NT2/D1 (cell line): Measurements from ENCODE around the gene SBF2.

Experiments
- DNase-seq: peaks from one replicate; pipeline ENCODE4 v3.0.0-alpha.2; 2011; ENCODE audit warnings: low read depth, low spot score
- H3K27me3 ChIP-seq: 2 replicates; pipeline ENCODE4 v1.6.0; 2011; ENCODE audit warnings: mild to moderate bottlenecking; ENCODE audit not compliant: insufficient read length, insufficient read depth
- H3K36me3 ChIP-seq: 2 replicates; pipeline ENCODE4 v1.6.1; 2011; ENCODE audit warnings: mild to moderate bottlenecking, low read length, mixed read lengths; ENCODE audit not compliant: insufficient read depth, insufficient read length
- H3K4me1 ChIP-seq: 2 replicates; pipeline ENCODE4 v1.5.1; 2011; ENCODE audit not compliant: insufficient read depth, insufficient read length
- H3K4me3 ChIP-seq: 2 replicates; pipeline ENCODE4 v1.5.1; 2011; ENCODE audit warnings: low read depth; ENCODE audit not compliant: insufficient read length
- H3K9ac ChIP-seq: 2 replicates; pipeline ENCODE4 v1.6.0; 2011; ENCODE audit warnings: low read depth; ENCODE audit not compliant: insufficient read length
- H3K9me3 ChIP-seq: 2 replicates; pipeline ENCODE4 v1.5.1; 2011; ENCODE audit warnings: mild to moderate bottlenecking, low read length; ENCODE audit not compliant: insufficient read depth
- SUZ12 ChIP-seq: IDR thresholded peaks from 2 replicates; pipeline ENCODE4 v1.6.1; 2011; ENCODE audit not compliant: insufficient read length, insufficient read depth; ENCODE audit errors: extremely low read depth
- YY1 ChIP-seq: IDR thresholded peaks from 2 replicates; pipeline ENCODE4 v1.6.1; 2011; ENCODE audit not compliant: insufficient read length, insufficient read depth
- ZNF274 ChIP-seq: IDR thresholded peaks from 2 replicates; pipeline ENCODE4 v1.6.1; 2011; ENCODE audit warnings: mild to moderate bottlenecking, low read depth, low read length

Gene SBF2

DNA sequence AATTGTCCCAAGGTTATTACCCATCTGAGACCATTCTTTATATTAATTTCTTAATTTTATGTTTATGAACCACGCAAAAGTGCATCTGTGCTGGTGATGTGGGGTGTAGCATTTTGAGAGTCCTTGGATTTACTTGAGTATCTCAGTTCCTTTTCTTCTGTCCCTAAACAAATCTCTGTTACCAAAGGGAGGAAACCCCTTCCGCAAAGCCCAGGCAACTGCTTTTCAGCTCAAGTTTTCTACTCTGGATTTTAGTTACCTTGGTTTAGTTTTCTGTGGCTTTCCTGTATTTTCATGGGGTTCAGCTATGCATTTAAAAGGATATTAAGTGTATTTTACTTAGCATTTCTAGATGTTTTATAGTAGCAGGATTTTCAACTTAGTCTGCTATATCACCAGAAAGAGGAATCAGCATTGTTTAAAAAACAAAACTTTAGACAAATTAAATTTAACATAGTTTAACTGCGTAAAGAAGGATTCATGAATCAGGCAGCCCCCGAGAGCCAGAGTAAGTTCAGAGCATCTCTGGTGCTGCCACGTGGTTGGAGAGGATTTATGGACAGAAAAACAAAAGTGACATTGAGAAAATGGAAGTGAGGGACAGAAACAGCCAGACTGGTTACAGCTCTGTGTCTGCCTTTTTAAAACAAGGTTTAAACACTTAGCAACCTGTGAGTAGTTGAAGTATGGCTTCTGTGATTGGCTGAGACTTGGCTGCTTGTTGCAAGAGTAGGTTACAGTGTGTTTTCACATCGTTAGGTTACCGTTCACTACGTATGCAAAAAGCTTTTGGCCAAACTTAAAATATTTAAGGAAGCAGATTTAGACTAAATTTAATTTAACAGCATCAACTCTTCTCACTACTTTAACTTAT is 20.4 kb upstream of the SBF2 start:
- Histone ChIP-seq H3K9ac (no peak overlapping the region), H3K27me3 (no peaks in the 10 kb centered on the region)
- DNase-seq = no peak

DNA sequence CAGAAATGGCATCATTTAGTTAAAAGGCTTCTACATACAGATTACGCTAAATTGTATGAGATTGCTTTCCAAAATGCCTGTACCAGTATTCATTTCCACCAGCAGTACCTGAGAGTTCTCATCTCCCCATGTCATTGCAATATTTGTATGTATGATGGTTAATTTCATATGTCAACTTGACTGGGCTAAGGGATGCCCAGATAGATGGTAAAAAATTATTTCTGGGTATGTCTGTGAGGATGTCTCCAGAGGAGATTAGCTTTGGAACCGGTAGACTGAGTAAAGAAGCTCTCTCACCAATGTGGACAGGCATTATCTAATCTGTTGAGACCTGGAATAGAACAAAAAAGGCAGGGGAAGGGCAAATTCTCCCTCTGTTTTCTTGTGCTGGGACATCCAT is 17.8 kb upstream of the SBF2 start:
- Histone ChIP-seq H3K36me3 (peaks cover under 1% of the 10 kb centered on the region), H3K9ac (no peak overlapping the region), H3K4me1 (peaks cover 7% of the 10 kb centered on the region), H3K4me3 (no peak overlapping the region), H3K9me3 (no peaks in the 10 kb centered on the region), H3K27me3 (no peaks in the 10 kb centered on the region)
- TF ChIP-seq ZNF274 (no peak), YY1 (no peak), SUZ12 (no peak)
- DNase-seq = no peak

More for the DNA sequence above, 20.4 kb upstream of the SBF2 start:
- TF ChIP-seq ZNF274 (no peak), SUZ12 (no peak), YY1 (no peak)
- H3K4me3 ChIP-seq = no peak overlapping the region
- H3K4me1 ChIP-seq = no peaks in the 10 kb centered on the region
- H3K36me3 ChIP-seq = no peaks in the 10 kb centered on the region
- no peaks in the 10 kb centered on the region for H3K9me3 ChIP-seq

DNA sequence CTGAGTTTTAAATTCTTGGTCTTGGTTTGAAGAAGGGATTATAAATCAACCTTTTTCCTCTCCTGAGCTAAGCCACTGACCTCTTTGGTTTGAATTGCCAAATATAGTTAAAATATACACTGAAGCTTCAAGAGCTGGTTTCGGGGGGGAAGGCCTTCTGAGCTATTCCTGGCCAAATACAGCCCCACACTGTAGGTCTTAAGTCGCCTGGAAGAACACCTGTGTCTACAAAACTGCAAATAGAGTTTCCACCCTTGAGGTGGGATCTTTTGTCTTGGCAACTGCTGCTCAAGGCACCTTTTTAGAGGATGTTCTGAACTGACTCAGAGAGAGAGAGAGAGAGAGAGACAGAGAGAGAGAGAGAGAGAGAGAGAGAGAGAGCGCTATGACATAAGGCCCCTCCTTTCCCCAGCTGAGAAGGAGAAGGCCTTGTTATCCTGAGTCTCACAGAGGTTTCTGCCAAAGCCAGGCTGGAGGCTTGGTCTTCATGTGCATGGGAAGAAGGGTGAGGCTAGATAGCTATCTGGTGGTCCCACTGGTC is 16.4 kb upstream of the SBF2 start:
- Histone ChIP-seq H3K4me3 (no peak overlapping the region), H3K4me1 (peaks cover 7% of the 10 kb centered on the region), H3K36me3 (peaks cover 14% of the 10 kb centered on the region), H3K9ac (no peak overlapping the region), H3K27me3 (no peaks in the 10 kb centered on the region), H3K9me3 (no peaks in the 10 kb centered on the region)
- no peak for DNase-seq
- TF ChIP-seq SUZ12 = no peak
- TF ChIP-seq ZNF274 = no peak
- no peak for TF ChIP-seq YY1

DNA sequence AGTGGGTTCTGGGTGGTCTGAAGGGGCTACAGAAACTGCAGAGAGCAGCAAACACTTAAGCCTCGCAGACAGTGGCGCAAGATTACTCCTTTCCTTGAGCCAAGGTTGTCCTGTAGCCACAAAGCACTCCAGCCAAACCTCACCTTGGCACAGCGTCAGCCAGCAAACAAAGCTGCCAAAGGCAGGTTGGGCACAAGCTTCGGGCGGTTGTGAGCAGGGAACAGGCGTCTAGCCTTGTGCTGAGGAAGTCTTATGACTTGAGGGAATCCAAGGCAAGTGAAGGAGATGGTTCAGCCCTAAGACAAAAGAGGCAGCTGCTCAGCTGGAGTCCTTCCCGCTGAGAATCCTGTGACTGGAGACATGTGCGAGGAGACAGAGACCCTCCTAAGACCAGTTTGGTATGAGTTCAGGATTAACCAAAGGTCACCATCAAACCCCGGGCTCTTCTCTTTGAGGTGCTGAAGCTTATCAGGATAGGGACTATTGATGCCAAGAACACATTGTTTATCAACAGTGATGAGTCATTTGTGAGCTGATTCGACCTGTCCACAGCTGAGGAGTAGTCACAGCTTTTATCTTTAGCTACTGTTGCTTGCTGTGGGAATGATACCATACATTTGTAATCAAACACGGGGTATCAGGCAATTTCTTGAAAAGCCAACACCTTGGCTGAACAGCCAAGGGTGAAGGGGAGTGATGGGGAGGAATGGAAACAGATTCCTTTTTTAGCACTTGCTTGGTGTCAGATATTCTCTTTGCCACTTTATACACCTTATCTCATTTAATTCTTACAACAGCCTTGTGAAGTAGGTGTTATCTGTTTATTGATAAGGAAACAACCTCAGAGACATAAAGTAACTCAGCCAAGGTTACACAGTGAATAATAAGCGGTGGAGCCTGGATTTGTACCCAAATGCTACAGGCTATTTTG is 15.4 kb upstream of the SBF2 start:
- Histone ChIP-seq H3K36me3 (peaks cover 14% of the 10 kb centered on the region), H3K27me3 (no peaks in the 10 kb centered on the region)
- DNase-seq = no peak

DNA sequence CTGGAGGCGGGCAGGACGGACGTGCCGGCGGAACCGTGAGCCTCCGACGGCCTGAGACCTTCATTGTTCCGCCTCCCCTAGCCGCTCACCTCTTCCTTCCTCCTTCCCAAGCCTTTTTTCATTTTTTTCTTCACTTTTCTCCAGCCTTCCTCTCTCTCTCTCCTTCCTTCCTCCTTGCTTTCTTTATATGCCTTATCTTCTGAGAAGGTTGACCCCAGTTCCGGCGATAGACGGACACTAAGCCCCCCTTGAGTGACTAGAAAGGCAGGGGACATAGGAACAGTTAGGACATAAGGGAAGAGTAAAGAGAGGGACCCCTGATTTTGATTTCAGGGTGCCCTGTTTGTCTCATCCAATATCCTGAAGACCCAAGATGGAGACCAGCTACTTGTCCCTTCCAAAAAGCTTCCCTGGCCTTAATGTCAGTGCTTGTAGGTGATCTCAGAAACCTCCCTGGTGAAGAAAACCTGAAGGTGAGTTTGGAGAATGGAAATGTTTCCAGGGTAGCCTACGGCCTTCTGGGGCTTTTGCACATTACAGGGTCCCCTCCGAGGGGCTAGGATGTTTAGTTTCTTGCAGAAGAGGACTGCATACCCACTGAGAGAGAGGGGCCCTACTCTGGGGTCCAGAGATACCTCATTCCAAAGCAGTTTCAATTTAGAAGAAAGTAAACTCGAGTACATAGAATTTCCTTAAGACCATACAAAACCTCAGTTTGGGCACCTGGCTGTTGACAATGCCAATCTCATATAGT is 14.4 kb upstream of the SBF2 start:
- Histone ChIP-seq H3K27me3 (peaks cover 6% of the 10 kb centered on the region), H3K4me1 (peaks cover 7% of the 10 kb centered on the region), H3K4me3 (peak overlapping the region; percentile 93), H3K36me3 (peaks cover 14% of the 10 kb centered on the region), H3K9me3 (no peaks in the 10 kb centered on the region), H3K9ac (peak overlapping the region; percentile 97)
- DNase-seq = no peak
- TF ChIP-seq ZNF274 (no peak), YY1 (no peak), SUZ12 (no peak)

More for the DNA sequence above, 15.4 kb upstream of the SBF2 start:
- H3K9me3 ChIP-seq = no peaks in the 10 kb centered on the region
- no peak for TF ChIP-seq SUZ12
- TF ChIP-seq YY1 = no peak
- TF ChIP-seq ZNF274 = no peak
- H3K4me1 ChIP-seq = peaks cover 7% of the 10 kb centered on the region
- H3K4me3 ChIP-seq = peak overlapping the region; percentile 93
- H3K9ac ChIP-seq = peak overlapping the region; percentile 42

DNA sequence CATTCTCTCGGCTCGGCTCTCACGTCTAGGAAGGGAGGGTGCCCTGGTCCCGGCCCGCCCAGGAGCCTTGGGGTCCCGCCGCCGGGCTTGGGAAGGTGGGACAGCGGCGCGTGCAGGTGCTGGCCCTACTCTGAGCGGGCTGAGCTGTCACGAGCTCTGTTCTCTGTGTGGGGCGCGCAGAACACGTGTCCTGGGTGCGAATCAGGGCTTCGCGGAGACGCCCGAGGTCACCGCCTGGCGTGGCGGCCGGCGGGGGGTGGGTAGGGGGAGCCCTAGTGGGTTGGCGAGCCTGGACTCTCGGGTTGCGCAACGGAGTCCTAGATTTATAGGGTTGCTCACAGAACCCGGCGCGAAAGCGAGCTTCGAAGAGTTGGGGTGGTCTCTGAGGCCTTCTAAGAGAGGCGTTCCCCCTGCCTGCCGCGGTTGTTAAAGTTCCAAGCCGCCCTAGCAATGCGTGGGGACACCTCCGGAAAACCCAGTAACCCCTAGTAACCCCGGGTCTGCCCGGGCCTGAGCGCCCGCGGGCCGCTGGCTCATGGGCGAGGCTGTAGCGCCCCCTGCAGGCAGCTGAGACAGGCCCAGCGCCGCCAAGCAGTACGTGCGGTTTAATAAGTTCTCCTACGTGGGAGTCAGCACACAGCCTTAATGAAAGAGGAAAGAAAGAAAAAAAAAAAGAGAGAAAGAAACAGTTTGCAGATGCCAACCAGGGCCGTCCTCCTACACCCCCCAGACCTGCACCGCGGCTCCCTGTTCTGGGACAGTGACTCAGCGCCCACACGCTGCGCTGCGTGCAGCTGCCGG is 13.6 kb upstream of the SBF2 start:
- H3K4me1 ChIP-seq = peaks cover 7% of the 10 kb centered on the region
- peak overlapping the region; percentile 93 for H3K4me3 ChIP-seq
- H3K27me3 ChIP-seq = peaks cover 14% of the 10 kb centered on the region
- H3K9ac ChIP-seq = peak overlapping the region; percentile 97
- no peak for TF ChIP-seq ZNF274
- TF ChIP-seq YY1 = no peak
- TF ChIP-seq SUZ12 = no peak
- no peak for DNase-seq
- peaks cover 14% of the 10 kb centered on the region for H3K36me3 ChIP-seq
- H3K9me3 ChIP-seq = no peaks in the 10 kb centered on the region
